Measurements from ENCODE around the gene TPTE2. TPM values are rescaled to one million over a fixed set of nuclear protein-coding genes. Genes with fewer than 3 reads are reported as not detected.
"Not testable (repeated sequence)": the region's sequence is repeated elsewhere in the genome, so short reads cannot be mapped to it uniquely, and the experiment has no call there.

The TPTE2 gene
- total RNA-seq, 4 donors from 2014 or later = not detected

GRCh38 chr13:19567820-19568534 is 6.6 kb upstream of the TPTE2 start:
- Histone ChIP-seq H3K27ac (no peak overlapping the region), H3K4me1 (peaks cover 0 to 5% of the 10 kb centered on the region in 2 donors), H3K9me3 (no peaks in the 10 kb centered on the region), H3K36me3 (no peaks in the 10 kb centered on the region), H3K4me3 (replicated peaks in 1 of 3) (no peak overlapping the region), H3K27me3 (no peaks in the 10 kb centered on the region)
- WGBS, 2 donors = 73 to 82% methylated on average over 1 of the region's 1 CpG
- no peak for DNase-seq
- TF ChIP-seq CTCF (IDR thresholded peaks at IDR 0.05) (no peak), POLR2A (IDR thresholded peaks at IDR 0.05) (no peak)
- intact Hi-C loops (cut with DNase I) = no loop called here

GRCh38 chr13:19561585-19561984 is 253 bp upstream of the TPTE2 start:
- WGBS, 2 donors = 89 to 93% methylated on average over 15 to 26 of the region's 28 CpGs
- TF ChIP-seq CTCF (IDR thresholded peaks at IDR 0.05) (no peak), POLR2A (IDR thresholded peaks at IDR 0.05) (no peak)
- H3K36me3 ChIP-seq = no peaks in the 10 kb centered on the region
- H3K27ac ChIP-seq = no peak overlapping the region
- intact Hi-C loops (cut with DNase I) = no loop called here
- peaks cover 0 to 5% of the 10 kb centered on the region in 2 donors for H3K4me1 ChIP-seq
- H3K4me3 ChIP-seq (replicated peaks in 1 of 3) = no peak overlapping the region
- no peaks in the 10 kb centered on the region for H3K9me3 ChIP-seq
- no peak for DNase-seq
- no peaks in the 10 kb centered on the region for H3K27me3 ChIP-seq

GRCh38 chr13:19560672-19561071 is 660 bp downstream of the TPTE2 start:
- H3K4me1 ChIP-seq; DNase-seq; H3K9me3 ChIP-seq; H3K27me3 ChIP-seq; H3K4me3 ChIP-seq (replicated peaks in 1 of 3); intact Hi-C loops (cut with DNase I); H3K27ac ChIP-seq; H3K36me3 ChIP-seq: not testable (repeated sequence)
- 93 to 96% methylated on average over 8 to 22 of the region's 22 CpGs for WGBS, 2 donors

- intact Hi-C loops (cut with DNase I); H3K4me1 ChIP-seq; H3K4me3 ChIP-seq (replicated peaks in 1 of 3); H3K27ac ChIP-seq; H3K9me3 ChIP-seq; H3K36me3 ChIP-seq; DNase-seq; H3K27me3 ChIP-seq: not testable (repeated sequence)
- WGBS, 2 donors = no CpG with 5 or more reads among the region's 10 CpGs
These were observed 1.6 kb downstream of the TPTE2 start for GRCh38 chr13:19559739-19560138.

- H3K4me1 ChIP-seq; H3K36me3 ChIP-seq; H3K27me3 ChIP-seq; H3K4me3 ChIP-seq (replicated peaks in 1 of 3); intact Hi-C loops (cut with DNase I); H3K9me3 ChIP-seq; H3K27ac ChIP-seq; DNase-seq: not testable (repeated sequence)
- WGBS, 2 donors = 60 to 61% methylated on average over 3 of the region's 4 CpGs
These were observed 4.0 kb downstream of the TPTE2 start for GRCh38 chr13:19557287-19557686.

GRCh38 chr13:19549245-19549644 is 12.1 kb downstream of the TPTE2 start:
- H3K4me3 ChIP-seq (replicated peaks in 1 of 3); H3K36me3 ChIP-seq; H3K27ac ChIP-seq; H3K4me1 ChIP-seq; H3K27me3 ChIP-seq; DNase-seq; H3K9me3 ChIP-seq; intact Hi-C loops (cut with DNase I): not testable (repeated sequence)
- WGBS, 2 donors = 72 to 73% methylated on average over 4 of the region's 4 CpGs

GRCh38 chr13:19525634-19526033 is 35.7 kb downstream of the TPTE2 start:
- H3K27ac ChIP-seq; H3K9me3 ChIP-seq; H3K4me1 ChIP-seq; H3K27me3 ChIP-seq; H3K4me3 ChIP-seq (replicated peaks in 1 of 3); DNase-seq; H3K36me3 ChIP-seq; intact Hi-C loops (cut with DNase I): not testable (repeated sequence)

- no peaks in the 10 kb centered on the region for H3K4me1 ChIP-seq
- intact Hi-C loops (cut with DNase I) = no loop called here
- no peaks in the 10 kb centered on the region for H3K36me3 ChIP-seq
- no peaks in the 10 kb centered on the region for H3K27me3 ChIP-seq
- no peak overlapping the region for H3K27ac ChIP-seq
- TF ChIP-seq CTCF (IDR thresholded peaks at IDR 0.05) = no peak
- TF ChIP-seq POLR2A (IDR thresholded peaks at IDR 0.05) = no peak
- no peak for DNase-seq
- no peak overlapping the region for H3K4me3 ChIP-seq (replicated peaks in 1 of 3)
- no peaks in the 10 kb centered on the region for H3K9me3 ChIP-seq
These were observed 42.3 kb downstream of the TPTE2 start for GRCh38 chr13:19519049-19519448.

GRCh38 chr13:19507623-19508022 is 53.7 kb downstream of the TPTE2 start:
- 75 to 82% methylated on average over 5 of the region's 5 CpGs for WGBS, 2 donors
- H3K4me3 ChIP-seq (replicated peaks in 1 of 3); intact Hi-C loops (cut with DNase I): not testable (repeated sequence)

GRCh38 chr13:19460126-19460525 is 101.2 kb downstream of the TPTE2 start:
- H3K4me3 ChIP-seq (replicated peaks in 1 of 3); H3K36me3 ChIP-seq; DNase-seq; H3K27me3 ChIP-seq; H3K9me3 ChIP-seq; H3K27ac ChIP-seq; H3K4me1 ChIP-seq; intact Hi-C loops (cut with DNase I): not testable (repeated sequence)
- 64 to 71% methylated on average over 9 of the region's 9 CpGs for WGBS, 2 donors

More at GRCh38 chr13:19507623-19508022, 53.7 kb downstream of the TPTE2 start:
- H3K36me3 ChIP-seq, H3K9me3 ChIP-seq, H3K27me3 ChIP-seq, H3K27ac ChIP-seq, DNase-seq, H3K4me1 ChIP-seq: not testable (repeated sequence)
